T-helper 17 cell (primary cell): ENCODE measurements around the gene KBTBD12. TPM values are rescaled to one million over a fixed set of nuclear protein-coding genes. Genes with fewer than 3 reads are reported as not detected.
"Not testable (repeated sequence)": the region's sequence is repeated elsewhere in the genome, so short reads cannot be mapped to it uniquely, and the experiment has no call there.

Experiments used
- ATAC-seq: fragments of 150-1000 bp; cut with Tn5 transposase; 2 replicates; pipeline ENCODE4 v1.10.0; 2021; ENCODE audit warnings: mild to moderate bottlenecking, moderate library complexity
- DNase-seq, 3 donors: peaks; one replicate each; pipeline versions ENCODE4 v3.0.0 to v3.0.0-alpha.2; 2020 to 2021
- H3K9me3 ChIP-seq: one replicate; pipeline ENCODE4 v1.7.0; 2013; ENCODE audit warnings: low read length, mild to moderate bottlenecking; ENCODE audit not compliant: control insufficient read depth, poor library complexity, severe bottlenecking
- H3K27ac Mint-ChIP-seq: one replicate; pipeline ENCODE4 v1.8.0; 2022; ENCODE audit warnings: mild to moderate bottlenecking, moderate library complexity, mixed read lengths
- H3K27me3 Mint-ChIP-seq: one replicate; pipeline ENCODE4 v1.8.0; 2022; ENCODE audit warnings: mixed read lengths
- H3K36me3 Mint-ChIP-seq: one replicate; pipeline ENCODE4 v1.8.0; 2022; ENCODE audit warnings: low read depth, mixed read lengths
- H3K4me1 Mint-ChIP-seq: one replicate; pipeline ENCODE4 v1.8.0; 2022; ENCODE audit warnings: mild to moderate bottlenecking, mixed read lengths
- H3K4me3 Mint-ChIP-seq: one replicate; pipeline ENCODE4 v1.8.0; 2022; ENCODE audit warnings: mild to moderate bottlenecking, moderate library complexity, mixed read lengths
- total RNA-seq, 4 donors: library from RNA in 2 of 4; stranded (reverse) in 2 of 4; gene quantifications; one replicate each; pipeline ENCODE4 v1.2.3 and lab custom pipeline; 2022 to 2026

Gene KBTBD12, protein sequence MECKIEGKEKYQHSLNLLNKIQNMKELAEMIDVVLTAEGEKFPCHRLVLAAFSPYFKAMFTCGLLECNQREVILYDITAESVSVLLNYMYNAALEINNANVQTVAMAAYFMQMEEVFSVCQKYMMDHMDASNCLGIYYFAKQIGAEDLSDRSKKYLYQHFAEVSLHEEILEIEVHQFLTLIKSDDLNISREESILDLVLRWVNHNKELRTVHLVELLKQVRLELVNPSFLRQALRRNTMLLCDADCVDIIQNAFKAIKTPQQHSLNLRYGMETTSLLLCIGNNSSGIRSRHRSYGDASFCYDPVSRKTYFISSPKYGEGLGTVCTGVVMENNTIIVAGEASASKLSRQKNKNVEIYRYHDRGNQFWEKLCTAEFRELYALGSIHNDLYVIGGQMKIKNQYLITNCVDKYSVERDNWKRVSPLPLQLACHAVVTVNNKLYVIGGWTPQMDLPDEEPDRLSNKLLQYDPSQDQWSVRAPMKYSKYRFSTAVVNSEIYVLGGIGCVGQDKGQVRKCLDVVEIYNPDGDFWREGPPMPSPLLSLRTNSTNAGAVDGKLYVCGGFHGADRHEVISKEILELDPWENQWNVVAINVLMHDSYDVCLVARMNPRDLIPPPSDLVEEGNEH
- total RNA-seq, result under 1 TPM in 1 of 2 donors, not detected in 1; 0.50 TPM
- total RNA-seq (lab: John Stamatoyannopoulos, UW), result 0 reads per million in 2 donors

GRCh38 chr3:127915115-127915936 is at the start of gene KBTBD12:
KBTBD12 (plus strand) TSS chr3:127915232; CDS start chr3:127923062, 7,830 bp downstream.
- no peak within 1 kb of the TSS for H3K4me3 Mint-ChIP-seq

DNA sequence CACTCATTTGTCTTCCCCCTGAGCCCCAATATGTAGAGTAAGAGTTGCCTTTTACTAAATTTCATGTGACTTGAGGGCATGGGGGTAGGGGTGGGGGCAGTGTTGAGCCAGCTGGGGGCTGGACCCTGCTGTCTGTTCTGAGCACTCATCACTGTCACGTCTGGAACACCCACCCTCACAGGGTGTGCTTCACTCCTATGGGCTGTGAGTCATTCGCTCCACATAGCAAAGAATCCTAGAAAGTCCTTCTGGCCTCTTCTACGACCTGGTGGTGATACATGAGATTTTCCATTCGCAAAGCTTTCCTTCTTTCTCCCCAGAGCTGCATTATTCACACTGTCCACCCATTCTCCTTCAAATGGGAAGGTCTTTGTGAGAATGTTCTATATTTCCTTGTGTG is 49.1 kb upstream of the KBTBD12 start:
- DNase-seq (no peak), ATAC-seq (no peak)
- Mint-ChIP-seq H3K4me3 (no peak overlapping the region), H3K36me3 (no peaks in the 10 kb centered on the region), H3K27me3 (peaks cover 39% of the 10 kb centered on the region), H3K4me1 (no peaks in the 10 kb centered on the region), H3K27ac (no peak overlapping the region)
- H3K9me3 ChIP-seq, result no peaks in the 10 kb centered on the region

More at GRCh38 chr3:127915115-127915936, at the start of gene KBTBD12:
- H3K27me3 Mint-ChIP-seq, result peaks cover 70% of the 10 kb centered on the region
- H3K36me3 Mint-ChIP-seq, result peaks cover 3% of the 10 kb centered on the region
- DNase-seq (no peak), ATAC-seq (no peak)
- H3K9me3 ChIP-seq, result no peaks in the 10 kb centered on the region
- no peak within 1 kb of the TSS for H3K27ac Mint-ChIP-seq
- no peaks in the 10 kb centered on the region for H3K4me1 Mint-ChIP-seq

DNA sequence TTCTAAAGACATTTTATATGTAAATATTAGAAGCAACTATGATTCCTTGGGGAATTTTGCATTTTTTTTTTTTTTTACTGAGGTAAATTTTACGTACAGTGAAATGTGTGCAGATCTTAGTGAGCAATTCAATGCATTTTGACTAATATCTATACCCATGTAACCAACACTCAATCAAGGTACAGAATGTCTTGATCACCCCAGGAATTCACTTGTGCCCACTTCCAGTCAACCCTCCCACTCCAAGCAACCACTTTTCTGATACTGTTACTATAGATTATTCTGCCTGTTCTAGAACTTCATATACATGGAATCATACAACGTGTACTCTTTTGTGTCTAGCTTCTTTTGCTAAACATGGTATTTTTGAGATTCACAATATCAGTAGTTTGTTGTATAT is 47.6 kb upstream of the KBTBD12 start:
- Mint-ChIP-seq H3K27me3 (peaks cover 45% of the 10 kb centered on the region), H3K36me3 (no peaks in the 10 kb centered on the region), H3K4me3 (no peak overlapping the region), H3K4me1 (no peaks in the 10 kb centered on the region), H3K27ac (no peak overlapping the region)
- ATAC-seq, result no peak
- DNase-seq, result no peak
- no peaks in the 10 kb centered on the region for H3K9me3 ChIP-seq

- no peaks in the 10 kb centered on the region for H3K36me3 Mint-ChIP-seq
- H3K4me1 Mint-ChIP-seq, result no peaks in the 10 kb centered on the region
- H3K27me3 Mint-ChIP-seq, result peaks cover 45% of the 10 kb centered on the region
- H3K4me3 Mint-ChIP-seq, result no peak overlapping the region
- no peak overlapping the region for H3K27ac Mint-ChIP-seq
- DNase-seq, result no peak
- no peak for ATAC-seq
- H3K9me3 ChIP-seq, result no peaks in the 10 kb centered on the region
These were observed 47.0 kb upstream of the KBTBD12 start for GRCh38 chr3:127867986-127868385.

DNA sequence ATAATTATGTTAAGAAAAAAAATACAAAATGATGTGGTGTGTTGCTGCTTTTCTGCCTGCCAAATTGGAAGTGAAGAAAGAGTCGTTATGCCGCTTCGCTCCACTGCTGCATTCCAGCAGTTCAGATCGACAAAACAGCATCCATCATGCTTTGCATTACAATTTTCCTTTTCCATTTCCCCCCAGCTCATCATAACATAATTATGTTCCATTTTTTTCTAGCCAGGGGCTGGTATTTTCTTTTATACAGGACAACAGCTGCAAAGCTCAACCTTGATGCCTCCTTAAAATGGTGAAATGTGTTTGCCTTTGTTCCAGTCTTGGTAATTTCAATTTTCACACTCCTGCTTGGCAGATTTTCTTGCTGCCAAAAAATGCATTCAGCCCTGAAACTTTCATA is 44.9 kb upstream of the KBTBD12 start:
- peaks cover 45% of the 10 kb centered on the region for H3K27me3 Mint-ChIP-seq

GRCh38 chr3:127874097-127874496 is 40.9 kb upstream of the KBTBD12 start:
- H3K27me3 Mint-ChIP-seq, result peaks cover 33% of the 10 kb centered on the region
- not testable (repeated sequence) for ATAC-seq, H3K36me3 Mint-ChIP-seq, H3K4me1 Mint-ChIP-seq, H3K4me3 Mint-ChIP-seq, H3K9me3 ChIP-seq, H3K27ac Mint-ChIP-seq, DNase-seq

More for the DNA sequence above, 44.9 kb upstream of the KBTBD12 start:
- no peaks in the 10 kb centered on the region for H3K4me1 Mint-ChIP-seq
- H3K27ac Mint-ChIP-seq, result no peak overlapping the region
- ATAC-seq, result no peak
- H3K36me3 Mint-ChIP-seq, result no peaks in the 10 kb centered on the region
- no peak overlapping the region for H3K4me3 Mint-ChIP-seq
- DNase-seq, result no peak
- no peaks in the 10 kb centered on the region for H3K9me3 ChIP-seq

- ATAC-seq, result no peak
- H3K4me3 Mint-ChIP-seq, result no peak overlapping the region
- H3K27me3 Mint-ChIP-seq, result peaks cover 50% of the 10 kb centered on the region
- peaks cover 3% of the 10 kb centered on the region for H3K4me1 Mint-ChIP-seq
- no peak for DNase-seq
- H3K9me3 ChIP-seq, result no peaks in the 10 kb centered on the region
- no peak overlapping the region for H3K27ac Mint-ChIP-seq
- peaks cover 2% of the 10 kb centered on the region for H3K36me3 Mint-ChIP-seq
These were observed 33.4 kb upstream of the KBTBD12 start for GRCh38 chr3:127881586-127881985.

DNA sequence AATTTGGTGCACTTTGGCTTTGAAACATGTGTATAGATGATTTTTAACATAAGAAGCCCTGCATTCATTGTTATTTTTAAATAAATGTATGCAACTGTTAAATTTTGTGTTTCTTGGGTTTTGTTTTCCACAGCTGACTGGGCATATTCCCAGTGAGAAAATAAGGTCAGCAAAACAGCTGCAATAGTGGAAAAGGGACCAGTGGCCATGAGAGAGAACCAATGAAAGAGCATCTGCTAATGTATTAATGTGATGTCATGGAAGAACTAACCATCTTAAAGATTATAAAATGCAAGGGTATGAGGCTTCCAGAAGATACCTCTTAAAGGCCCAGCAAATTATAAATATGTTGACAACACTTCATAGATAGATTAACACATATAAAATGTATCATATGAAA is 31.0 kb upstream of the KBTBD12 start:
- peaks cover 52% of the 10 kb centered on the region for H3K27me3 Mint-ChIP-seq
- peaks cover 2% of the 10 kb centered on the region for H3K36me3 Mint-ChIP-seq
- peaks cover 3% of the 10 kb centered on the region for H3K4me1 Mint-ChIP-seq
- no peaks in the 10 kb centered on the region for H3K9me3 ChIP-seq
- H3K4me3 Mint-ChIP-seq, result no peak overlapping the region
- DNase-seq, result no peak
- ATAC-seq, result no peak
- no peak overlapping the region for H3K27ac Mint-ChIP-seq

- ATAC-seq, result no peak
- peaks cover 39% of the 10 kb centered on the region for H3K27me3 Mint-ChIP-seq
These were observed 28.6 kb upstream of the KBTBD12 start for GRCh38 chr3:127886231-127886955.

GRCh38 chr3:127886956-127887231 is 28.1 kb upstream of the KBTBD12 start:
- Mint-ChIP-seq H3K36me3 (peaks cover 4% of the 10 kb centered on the region), H3K27ac (no peak overlapping the region), H3K4me3 (no peak overlapping the region), H3K27me3 (peaks cover 34% of the 10 kb centered on the region), H3K4me1 (no peaks in the 10 kb centered on the region)
- no peak for DNase-seq
- H3K9me3 ChIP-seq, result peaks cover 2% of the 10 kb centered on the region
- ATAC-seq, result no peak

More at GRCh38 chr3:127886231-127886955, 28.6 kb upstream of the KBTBD12 start:
- no peak overlapping the region for H3K4me3 Mint-ChIP-seq
- no peak for DNase-seq
- H3K27ac Mint-ChIP-seq, result no peak overlapping the region
- peaks cover 3% of the 10 kb centered on the region for H3K36me3 Mint-ChIP-seq
- no peaks in the 10 kb centered on the region for H3K9me3 ChIP-seq
- peaks cover under 1% of the 10 kb centered on the region for H3K4me1 Mint-ChIP-seq

GRCh38 chr3:127887321-127887720 is 27.7 kb upstream of the KBTBD12 start:
- Mint-ChIP-seq H3K27me3 (peaks cover 29% of the 10 kb centered on the region), H3K4me1 (no peaks in the 10 kb centered on the region), H3K36me3 (peaks cover 4% of the 10 kb centered on the region), H3K27ac (no peak overlapping the region), H3K4me3 (no peak overlapping the region)
- H3K9me3 ChIP-seq, result peaks cover 2% of the 10 kb centered on the region
- no peak for ATAC-seq
- no peak for DNase-seq

DNA sequence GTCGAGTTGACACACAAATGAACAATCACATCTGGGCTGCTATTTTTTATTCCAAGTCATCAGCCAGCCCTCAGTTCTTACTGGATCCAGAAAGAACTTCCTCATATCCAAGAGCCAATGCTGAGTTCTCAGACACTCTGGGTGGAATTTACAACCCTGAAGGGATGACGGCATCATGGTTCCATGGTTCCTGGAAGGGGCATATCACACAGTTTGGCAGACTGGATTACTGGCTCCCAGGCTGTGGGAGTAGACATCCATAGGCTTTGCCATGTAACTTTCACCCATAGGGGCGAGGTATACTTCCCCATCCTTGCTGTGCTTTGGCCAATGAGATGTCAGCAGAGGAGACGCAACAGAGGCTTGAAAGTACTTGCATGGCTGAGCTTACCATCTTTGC is 26.9 kb upstream of the KBTBD12 start:
- no peak overlapping the region for H3K4me3 Mint-ChIP-seq
- H3K4me1 Mint-ChIP-seq, result no peaks in the 10 kb centered on the region
- DNase-seq (no peak), ATAC-seq (no peak)
- peaks cover 26% of the 10 kb centered on the region for H3K27me3 Mint-ChIP-seq
- H3K9me3 ChIP-seq, result peaks cover 2% of the 10 kb centered on the region
- no peak overlapping the region for H3K27ac Mint-ChIP-seq
- H3K36me3 Mint-ChIP-seq, result peaks cover 2% of the 10 kb centered on the region
